Measurements from ENCODE around the gene COPB2.

- TF ChIP-seq CTCF (conservative IDR thresholded peaks at IDR 0.05; ENCODE audit: low read length) (no peak), EZH2phosphoT487 (IDR thresholded peaks at IDR 0.05; ENCODE audit: borderline replicate concordance) (no peak)
Observed at GRCh38 chr3:139311557-139311956, 77.9 kb downstream of the COPB2 start.

Data from Loucy (cell line).